HG03439 (cell line): ENCODE results near the gene RSPO3.

Source experiments
- ATAC-seq: cut with Tn5 transposase; IDR thresholded peaks from one replicate; pipeline ENCODE4 v1.9.1; 2021; ENCODE audit warnings: mild to moderate bottlenecking, moderate library complexity; ENCODE audit not compliant: unreplicated experiment

RSPO3 gene

DNA sequence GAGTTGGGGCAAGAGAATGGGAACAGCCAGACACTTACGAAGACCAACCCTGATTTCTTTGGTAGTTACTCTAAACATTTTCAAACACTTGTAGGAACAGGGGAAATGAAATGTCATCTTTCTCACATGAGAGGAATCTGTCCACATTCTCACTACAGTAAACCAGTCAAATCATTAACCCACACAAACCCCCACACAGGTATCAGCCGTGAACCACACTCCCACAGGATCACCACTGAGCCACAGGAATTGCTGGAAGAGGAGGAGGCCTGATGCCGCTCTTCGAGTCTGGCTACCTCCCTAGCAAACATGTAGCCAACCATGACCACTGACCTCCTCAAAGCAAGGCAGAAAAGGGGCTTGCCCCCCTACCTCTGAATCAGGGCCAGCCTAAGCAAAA, 6.9 kb upstream of the RSPO3 start:
- no peak for ATAC-seq

DNA sequence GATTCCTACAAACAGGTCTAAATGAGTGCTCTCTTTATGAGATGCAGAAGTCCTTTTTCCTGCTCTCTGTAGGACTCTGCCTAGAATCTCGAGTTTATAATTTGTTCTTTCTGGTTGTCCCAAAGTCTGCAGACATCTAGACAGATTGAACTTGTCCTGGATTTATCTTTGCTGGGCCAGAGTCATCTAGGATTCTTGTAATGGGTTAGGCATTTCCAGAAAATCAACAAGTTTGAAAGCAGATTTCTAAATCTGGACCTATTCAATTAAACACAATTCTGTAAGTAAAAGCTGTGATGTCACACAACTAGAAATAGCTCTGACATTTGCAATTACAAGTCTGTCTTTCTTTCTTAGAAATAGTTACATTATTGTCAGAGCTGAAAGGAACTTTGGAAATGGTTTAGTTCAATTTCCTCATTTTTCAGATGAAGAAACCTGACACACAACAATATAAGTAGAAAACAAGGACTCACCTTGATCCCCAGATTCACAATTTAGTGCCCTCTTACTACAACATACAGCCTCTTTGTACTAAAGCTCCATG, 4.2 kb upstream of the RSPO3 start:
- no peak for ATAC-seq

DNA sequence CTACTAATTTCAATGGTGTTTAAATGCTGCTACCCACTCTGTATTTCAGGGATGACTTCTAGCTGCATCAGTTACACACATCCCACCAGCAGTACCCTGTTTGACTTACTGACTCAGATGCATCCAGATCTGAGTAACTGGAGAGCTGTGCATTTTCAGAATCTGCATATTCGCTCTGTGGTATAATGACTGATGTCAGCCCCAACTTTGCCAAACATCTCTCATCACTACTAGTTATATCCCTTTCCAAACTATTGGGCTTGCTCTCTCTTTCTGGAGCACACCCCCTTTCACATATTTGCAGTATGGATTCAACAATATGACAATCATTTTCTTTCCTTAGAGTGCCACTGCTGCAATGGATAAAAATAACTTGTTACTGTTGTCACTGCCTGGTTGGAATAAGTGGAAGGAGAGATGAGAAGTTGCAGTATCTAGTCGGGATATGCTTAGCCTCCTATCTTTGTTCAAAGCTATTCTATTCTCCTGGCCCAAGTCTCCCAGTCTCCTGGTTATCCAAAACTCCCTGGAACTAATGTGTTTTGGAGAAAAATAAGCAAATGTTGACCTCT, 3.3 kb upstream of the RSPO3 start:
- ATAC-seq, result no peak

DNA sequence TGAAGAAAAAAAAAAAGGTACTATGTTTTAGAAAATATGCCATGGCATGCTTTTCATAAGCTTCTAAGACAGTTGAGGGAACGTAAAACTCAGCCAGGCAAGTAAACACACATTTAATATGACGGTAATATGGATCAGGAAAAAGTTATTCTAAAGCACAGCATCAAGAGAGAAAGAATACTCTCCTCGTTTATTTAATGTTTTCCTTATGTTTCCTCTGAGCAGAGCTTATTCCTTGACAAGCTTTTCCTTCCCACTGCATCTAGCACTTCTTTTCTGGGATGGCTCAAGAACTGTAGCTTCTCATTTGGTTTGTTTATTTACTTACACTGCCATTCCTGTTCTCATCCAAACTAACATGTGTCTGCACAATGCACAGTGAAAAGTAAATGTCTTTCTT, 2.7 kb upstream of the RSPO3 start:
- ATAC-seq, result no peak

DNA sequence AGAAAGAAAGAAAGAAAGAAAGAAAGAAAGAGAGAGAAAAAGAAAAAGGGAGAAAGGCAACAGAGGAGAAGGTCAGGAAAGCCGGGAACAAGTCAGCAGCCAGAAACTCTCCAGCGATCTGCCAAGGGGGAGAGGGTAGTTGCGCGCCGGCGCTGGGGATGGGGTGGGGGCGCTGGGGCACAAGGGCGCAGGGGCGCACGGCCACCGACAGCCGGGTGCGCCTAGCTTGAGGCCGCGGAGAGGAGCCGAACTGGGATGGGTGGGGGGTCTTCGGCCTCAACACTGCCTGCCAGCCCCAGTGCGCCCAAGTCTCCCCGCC, 533 bp upstream of the RSPO3 start:
- ATAC-seq, result no peak

DNA sequence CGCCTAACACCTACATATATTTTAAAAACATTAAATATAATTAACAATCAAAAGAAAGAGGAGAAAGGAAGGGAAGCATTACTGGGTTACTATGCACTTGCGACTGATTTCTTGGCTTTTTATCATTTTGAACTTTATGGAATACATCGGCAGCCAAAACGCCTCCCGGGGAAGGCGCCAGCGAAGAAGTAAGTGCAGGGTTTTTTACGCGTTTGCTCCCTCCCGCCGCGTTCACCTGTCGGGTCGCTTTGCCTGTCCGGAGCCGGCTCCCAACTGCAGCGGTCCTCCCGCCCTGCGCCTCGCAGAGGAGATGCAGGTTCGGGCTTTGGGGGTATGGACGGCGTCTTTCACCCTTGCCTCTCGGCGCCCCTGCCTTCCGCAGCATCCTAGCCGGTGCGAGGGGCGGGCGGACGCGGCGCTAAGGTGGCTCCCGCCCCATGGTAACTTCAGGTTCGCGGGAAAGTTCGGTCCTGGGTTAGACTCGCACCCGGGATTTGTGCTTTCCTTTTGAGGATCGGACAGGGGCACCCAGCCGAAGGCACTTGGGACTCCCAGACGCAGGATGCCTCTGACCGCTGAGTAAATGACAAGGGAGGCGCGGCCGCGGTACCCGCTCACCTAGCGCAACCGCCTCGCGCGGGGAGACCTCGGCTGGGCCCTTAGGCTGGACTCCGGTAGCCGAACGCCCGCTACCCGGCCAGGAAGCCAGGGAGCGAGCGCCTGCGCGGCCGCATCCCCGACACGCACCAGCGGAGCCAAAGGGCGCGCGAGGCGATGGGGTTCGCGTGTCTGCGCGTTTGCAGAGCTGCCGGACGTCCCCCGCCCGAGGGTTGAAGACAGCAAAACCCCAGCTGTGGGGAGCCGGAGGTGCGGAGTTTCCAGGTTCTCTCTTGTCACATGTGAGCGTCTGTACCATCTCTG, 891 bp downstream of the RSPO3 start:
- no peak for ATAC-seq

DNA sequence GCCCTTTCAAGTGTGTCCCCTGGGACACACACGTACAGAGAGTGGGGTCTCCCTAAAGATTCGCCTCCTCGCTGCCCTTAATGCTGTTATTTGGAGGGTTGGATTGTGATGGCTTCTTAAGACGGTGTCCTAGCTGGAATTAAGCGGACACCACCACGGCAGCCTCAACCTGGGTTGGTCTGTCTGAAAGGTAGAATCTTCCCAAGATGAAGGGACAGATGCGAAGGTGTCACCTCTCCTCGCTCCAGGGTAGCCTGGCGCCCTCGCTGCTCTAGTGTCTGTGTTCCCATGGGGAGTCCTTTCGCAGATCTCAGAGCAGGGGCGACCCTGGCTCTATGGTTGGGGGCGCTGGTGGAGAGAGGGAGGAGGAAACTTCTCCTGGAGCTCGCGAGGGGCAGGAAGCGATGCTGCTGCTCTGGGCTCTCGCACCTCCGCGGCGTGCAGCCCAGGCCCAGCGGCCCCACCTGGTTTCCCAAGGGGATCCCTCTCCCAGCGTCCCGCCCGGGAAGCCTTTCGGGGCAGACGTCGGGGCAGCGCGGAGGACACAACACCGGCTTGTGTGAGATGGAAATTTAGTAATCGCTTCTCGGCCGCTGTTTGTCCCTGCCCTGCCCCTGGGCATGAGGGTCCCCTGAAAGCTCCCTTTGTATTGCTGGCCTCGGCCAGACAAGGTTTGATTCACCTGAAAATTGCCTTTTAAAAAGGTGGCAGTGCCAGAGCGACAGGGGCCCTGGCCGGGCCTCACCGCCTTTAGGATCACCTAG, 1.7 kb downstream of the RSPO3 start:
- ATAC-seq, result no peak

DNA sequence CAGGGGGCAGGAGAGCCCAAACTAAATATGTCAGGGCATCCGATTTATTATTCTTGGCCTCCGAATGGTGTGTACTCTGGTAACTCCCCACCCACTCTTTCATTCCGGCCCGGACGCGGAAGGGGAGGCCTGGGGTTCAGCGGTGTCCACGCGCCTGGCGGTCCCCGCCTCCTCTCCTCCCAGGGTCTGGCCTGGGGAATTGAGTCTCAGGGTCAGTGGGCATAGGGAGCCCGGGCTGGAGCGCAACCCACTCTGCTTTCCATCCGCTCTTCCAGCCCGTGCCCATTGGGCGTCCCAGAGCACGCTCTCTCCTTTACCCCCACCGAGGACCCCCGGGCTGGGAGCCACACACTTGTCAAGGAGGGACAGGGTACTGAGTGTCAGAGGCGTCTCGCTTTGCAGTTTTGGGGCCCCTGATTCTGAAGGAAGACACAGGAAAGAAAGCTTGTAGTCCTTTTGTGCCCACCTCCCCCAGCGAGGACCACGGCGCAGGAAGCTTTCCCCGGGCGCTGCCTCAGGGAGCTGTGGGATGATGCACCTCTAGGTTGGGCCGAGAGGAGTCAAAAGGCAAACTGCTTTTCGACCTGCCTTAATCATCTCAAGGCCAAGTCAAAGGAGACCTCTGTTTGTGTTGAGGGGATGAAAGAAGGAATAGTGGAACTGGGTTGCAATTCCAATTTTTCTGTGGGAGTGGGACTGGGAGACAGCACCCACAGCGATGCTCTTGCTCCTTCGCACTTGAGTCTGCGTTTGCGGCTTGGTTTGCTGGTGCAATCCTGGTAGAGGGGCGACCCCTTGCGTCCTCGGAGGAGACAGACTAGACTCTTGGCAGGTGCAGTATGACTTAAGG, 2.5 kb downstream of the RSPO3 start:
- ATAC-seq, result peak; percentile 75

DNA sequence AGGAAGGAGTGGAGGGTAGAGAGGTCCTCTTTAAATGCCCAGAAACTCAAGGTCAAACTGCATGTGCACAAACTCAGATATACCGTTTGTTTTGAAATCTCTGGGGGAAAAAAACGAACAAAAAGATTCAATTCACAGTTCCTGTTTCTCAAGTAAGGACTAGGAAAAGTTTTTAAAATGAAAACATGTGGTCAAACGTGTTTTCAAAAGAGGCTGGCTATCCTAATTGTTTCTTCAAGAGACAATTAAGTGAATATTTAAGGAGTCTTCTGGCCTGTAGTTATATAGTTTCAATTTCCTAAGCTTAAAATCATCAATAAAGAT, 3.1 kb downstream of the RSPO3 start:
- no peak for ATAC-seq

DNA sequence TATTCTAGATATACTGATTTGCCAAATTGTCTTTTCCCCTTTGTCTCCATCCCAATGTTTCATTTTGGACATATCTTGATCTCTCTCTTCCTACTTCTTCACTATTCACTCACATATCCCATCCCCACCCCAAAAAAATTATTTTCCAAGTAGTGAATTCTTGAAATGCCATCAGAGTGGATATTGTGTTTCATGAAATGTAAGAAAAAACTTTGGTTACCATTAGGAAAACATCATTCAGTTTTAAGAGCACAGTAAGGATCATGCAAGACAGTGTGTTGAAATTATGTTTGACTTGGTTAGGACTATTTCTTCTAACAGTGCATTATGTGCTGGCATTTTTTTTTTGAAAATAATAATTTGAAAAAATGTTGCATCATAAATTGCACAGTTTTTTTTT, 5.7 kb downstream of the RSPO3 start:
- ATAC-seq, result no peak

DNA sequence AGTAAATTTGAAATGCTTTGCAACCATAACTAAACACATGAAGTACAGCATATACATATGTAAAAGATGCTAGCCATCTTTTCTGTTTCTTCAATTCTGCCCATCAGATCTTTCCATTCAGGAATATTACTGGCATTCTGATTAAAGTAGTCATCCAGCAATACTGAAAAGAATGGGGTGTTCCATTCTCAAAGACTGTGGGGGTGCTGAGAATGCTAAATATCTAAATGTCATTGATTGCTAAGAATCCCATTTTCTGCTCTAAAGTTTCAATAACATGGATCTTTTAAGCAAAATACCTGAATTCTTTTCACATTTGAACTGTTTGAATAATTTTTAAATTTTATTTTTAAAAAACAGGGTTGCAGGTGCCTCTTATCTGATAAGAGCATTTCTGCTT, 6.2 kb downstream of the RSPO3 start:
- ATAC-seq, result no peak

DNA sequence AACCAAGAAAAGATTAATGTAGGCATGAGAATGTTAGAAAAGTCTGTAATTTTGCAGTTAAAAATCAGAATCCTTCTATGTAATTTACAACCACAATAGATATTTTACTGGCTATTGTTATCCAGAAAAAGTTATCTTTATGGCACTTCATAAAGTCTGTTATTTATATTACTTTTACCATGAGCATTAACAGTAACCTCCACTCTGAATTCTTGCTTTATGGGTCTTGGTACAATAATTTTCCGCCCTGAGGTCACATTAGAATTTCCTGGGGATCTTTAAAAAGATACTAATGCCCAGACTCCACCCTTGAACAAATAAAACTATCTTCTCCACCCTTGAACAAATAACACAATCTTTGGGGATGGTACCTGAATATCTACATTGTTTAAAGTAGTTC, 9.6 kb downstream of the RSPO3 start:
- ATAC-seq, result no peak

DNA sequence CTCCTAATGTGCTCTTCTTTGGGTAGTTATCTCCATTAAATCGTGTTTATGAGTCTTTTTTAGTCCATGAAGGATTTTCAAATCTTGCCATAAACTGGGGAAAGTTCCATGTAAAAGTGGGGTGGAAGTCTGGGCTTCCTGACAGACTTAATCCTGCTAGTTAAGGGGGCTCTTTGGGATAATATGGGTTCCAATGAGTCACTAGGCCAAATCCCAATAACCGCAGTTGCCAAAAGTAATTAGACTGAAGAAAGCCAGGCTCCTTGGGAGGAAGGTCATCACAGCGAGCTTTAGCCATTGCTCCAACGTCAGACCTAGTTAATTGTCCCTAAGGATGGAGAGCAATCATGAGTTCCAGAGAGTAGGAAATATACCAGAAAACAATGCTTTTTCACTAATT, 10.8 kb downstream of the RSPO3 start:
- ATAC-seq, result no peak

DNA sequence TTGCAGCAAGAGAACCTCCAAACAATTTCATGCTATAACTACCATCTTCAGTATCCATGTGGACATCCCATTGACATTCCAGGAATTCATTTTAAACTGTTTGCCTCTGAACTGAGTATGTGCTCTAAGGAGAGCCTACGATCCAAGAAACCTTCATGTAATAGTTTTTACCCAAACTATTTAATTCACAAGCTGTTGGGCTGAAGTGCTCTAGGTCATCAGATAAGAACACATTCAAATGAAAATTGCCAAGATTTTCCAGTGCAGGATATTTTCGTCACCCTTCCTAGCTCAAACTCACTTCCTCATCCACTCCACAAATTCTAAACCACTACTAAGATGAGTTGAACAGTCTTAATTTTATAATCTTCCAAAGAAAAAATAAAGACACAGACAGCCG, 12.8 kb downstream of the RSPO3 start:
- no peak for ATAC-seq

DNA sequence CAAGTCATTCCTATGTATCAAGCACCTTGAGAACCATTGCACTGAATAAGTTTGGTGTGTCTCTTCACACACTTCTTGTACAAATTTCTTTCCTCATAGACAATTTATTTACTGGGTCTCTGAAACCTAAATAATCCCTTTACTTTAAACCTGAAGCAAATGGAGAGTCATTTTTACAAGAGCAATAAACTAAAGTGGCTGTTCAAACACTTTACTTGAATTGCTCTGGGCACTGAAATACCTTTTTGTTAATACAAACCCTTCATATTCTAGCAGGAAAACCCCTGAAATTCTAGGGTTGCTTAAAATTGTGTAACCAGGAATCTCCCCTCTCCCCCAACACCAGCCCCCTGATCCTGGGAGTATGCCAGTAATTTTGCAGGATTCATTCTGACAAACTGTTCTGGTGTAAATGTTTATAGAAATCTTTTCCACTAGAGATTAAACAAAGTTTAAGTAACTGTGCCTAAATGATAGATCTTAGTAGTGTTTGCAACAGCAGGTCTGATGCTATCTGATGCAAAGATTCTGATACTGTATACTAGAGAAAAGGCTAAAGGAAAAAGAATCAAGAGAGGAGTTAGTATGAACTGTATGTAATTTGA, 13.4 kb downstream of the RSPO3 start:
- ATAC-seq, result no peak

DNA sequence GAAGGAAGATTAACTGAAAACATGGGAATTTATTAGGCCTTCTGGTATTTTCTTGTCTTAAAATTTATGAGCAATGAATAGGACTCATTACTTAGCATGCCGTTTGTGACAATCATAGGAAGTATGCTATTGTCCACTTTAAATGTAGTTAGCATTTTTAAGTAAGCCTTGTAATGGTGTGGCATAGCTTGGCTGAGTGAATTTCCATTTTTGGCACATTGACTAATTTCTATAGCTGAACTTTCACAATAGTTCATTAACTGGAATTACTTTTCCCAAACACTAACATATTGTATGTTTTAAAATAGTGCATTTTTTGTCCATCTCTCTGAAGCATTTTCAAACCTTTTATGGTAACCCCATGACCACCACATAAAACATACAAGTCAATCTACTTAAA, 15.7 kb downstream of the RSPO3 start:
- no peak for ATAC-seq

DNA sequence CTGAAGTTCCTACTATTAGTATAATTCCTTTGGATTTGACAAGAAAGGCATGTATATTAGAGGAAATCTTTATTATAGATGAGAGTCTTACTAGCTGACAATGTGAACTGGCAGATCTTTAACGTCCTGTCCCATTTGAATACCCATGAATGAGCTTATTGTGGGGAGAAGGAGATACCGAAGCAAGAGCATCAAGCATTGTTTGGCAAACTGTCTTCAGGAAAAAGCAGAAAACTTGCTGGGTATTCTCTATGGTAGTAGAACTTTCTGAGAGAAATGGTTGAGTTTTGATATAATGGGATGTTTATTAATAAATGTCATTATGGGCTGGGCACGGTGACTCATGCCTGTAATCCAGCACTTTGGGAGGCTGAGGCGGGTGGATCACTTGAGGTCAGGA, 18.3 kb downstream of the RSPO3 start:
- no peak for ATAC-seq

DNA sequence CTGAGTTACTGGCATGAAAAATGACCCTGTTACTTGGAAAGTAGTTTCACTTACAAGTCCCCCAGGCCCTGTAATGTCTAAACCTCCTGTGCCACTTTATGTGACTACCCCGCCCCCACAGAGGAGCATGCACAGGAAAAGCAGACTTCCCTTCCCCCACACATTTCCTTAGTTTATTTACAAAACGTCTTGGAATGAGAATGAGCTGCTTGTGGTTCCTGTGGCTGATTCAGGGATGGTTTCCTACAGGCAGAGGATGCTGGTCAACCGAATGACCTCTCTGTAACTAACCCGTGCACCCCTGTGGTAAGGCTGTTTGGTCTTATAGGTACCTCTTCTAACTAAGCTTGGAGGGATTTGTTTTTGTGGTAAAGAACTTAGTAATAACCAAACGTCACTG, 28.5 kb downstream of the RSPO3 start:
- ATAC-seq, result no peak

DNA sequence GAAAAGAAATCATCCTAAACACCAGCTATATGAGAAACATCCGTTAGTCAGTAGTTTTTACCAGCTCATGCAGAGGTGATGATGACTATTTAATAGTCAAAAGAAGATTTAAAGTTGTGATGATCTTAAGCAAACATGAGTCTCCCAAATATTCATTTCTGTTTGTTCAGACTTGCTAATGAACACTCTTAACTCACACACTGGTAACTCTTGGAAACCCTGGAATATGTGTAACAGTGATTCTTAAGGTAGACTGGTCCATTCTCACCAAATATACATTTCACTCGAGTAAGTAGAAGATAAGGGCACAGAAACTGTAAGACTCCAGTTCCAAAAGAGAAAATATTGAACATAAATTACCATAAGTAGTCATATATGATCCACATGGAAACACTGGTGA, 29.1 kb downstream of the RSPO3 start:
- ATAC-seq, result no peak

DNA sequence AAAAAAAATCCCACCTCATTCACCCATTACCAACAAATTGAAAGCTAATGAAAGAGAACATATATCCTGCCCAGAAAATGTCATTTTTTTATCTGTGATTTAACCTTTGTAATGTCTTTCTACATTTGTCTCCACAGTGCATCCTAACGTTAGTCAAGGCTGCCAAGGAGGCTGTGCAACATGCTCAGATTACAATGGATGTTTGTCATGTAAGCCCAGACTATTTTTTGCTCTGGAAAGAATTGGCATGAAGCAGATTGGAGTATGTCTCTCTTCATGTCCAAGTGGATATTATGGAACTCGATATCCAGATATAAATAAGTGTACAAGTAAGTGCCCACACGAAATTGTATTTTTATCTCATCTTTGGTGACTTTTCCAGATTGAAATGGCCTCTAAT, 30.0 kb downstream of the RSPO3 start:
- no peak for ATAC-seq

DNA sequence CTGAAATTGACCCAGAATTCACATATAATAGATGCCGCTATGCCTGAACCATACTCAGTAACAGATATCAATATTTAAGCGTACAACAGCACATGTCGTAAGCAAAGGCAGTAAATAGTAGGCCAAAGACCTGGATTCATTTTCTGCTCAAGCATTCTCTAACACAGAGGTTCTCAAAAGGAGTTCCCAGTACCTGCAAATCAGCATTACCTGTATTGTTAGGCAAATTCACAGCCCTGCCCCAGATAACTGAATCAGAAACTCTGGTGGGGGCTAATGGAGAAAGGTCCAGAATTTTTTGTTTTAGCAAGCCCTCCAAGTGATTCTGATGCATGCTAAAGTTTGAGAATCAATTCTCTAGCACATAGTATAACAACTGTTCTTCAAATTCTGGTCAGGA, 36.0 kb downstream of the RSPO3 start:
- no peak for ATAC-seq
